ENCODE measurements around the gene NUBP2. TPM values are rescaled to one million over a fixed set of nuclear protein-coding genes. Genes with fewer than 3 reads are reported as not detected.
A peak's percentile ranks its signal among the peaks of the same experiment; 100 is the strongest.

The NUBP2 gene
- total and polyA plus RNA-seq, 10 of the 15 experiments (the other 5 are each of a cell fraction or from before 2014, with no cell fraction given), result 1.9 to 129 (median 51.7) TPM

GRCh38 chr16:1771864-1772361, 10.8 kb upstream of the NUBP2 start:
- intact Hi-C loops (cut with micrococcal nuclease; ENCODE audit: unreplicated experiment) (loop anchor here (5.0 kb wide), 1 partner anchor 65 kb away; the partner anchor contains the start of gene MAPK8IP3), in situ Hi-C loops (cut with MboI) (loop anchor here (5.0 kb wide), 1 partner anchor 60 kb away; no protein-coding TSS in a partner anchor)
- peak overlapping the region; percentile 89 for H3K27ac ChIP-seq (ENCODE audit: control insufficient read depth, insufficient read depth)
- peak overlapping the region; percentile 48 for H3K4me2 ChIP-seq (ENCODE audit: control insufficient read depth, insufficient read depth)
- H3K79me2 ChIP-seq (ENCODE audit: control insufficient read depth, insufficient read depth, low read length), result peaks cover 43% of the 10 kb centered on the region
- ATAC-seq (no peak), FAIRE-seq (no peak), DNase-seq (ENCODE audit: low read depth, low spot score) (no peak)
- ChIA-PET RAD21 (ENCODE audit: unreplicated experiment) (interaction anchor here (1.2 to 3.1 kb wide), 2 partner anchors 11 to 94 kb away, joined by 3 to 22 read pairs; partner anchors contain the start of genes JPT2, NUBP2 and SPSB3), CTCF (interaction anchor here (0.8 to 1.9 kb wide), 3 partner anchors 9 to 66 kb away, joined by 3 to 12 read pairs (median 4); partner anchors contain the start of genes MAPK8IP3, NUBP2 and SPSB3), SMC1A (ENCODE audit: uncharacterized antibody, unreplicated experiment) (interaction anchor here (1.2 kb wide), 1 partner anchor 10 kb away, joined by 4 read pairs; the partner anchor contains the start of genes NUBP2 and SPSB3), POLR2A (interaction anchor here (0.6 to 5.8 kb wide), 3 partner anchors 10 to 1136 kb away, joined by 3 to 39 read pairs (median 4); partner anchors contain the start of genes METTL26, NUBP2 and SPSB3)
- H4K20me1 ChIP-seq (ENCODE audit: control insufficient read depth, insufficient read depth), result no peaks in the 10 kb centered on the region
- TSS peak; percentile 89 for BruUV-seq (replicated peaks)
- WGBS (ENCODE audit: insufficient coverage, insufficient replicate concordance, low lambda C conversion rate, missing lambda C conversion rate), result under 1% methylated on average over 22 of the region's 22 CpGs
- peaks cover 0 to 20% of the 10 kb centered on the region in 2 experiments; a peak in 3 of 4 replicates for H3K36me3 ChIP-seq (ENCODE audit: control insufficient read depth in 2 of 2, insufficient read depth in 2 of 2, low read length in 1 of 2)
- no peaks in the 10 kb centered on the region for H3K9me3 ChIP-seq (replicated peaks; ENCODE audit: control insufficient read depth, insufficient read depth, low read length)
- H2AFZ ChIP-seq (ENCODE audit: control insufficient read depth, low read depth, low read length), result no peak overlapping the region
- H3K27me3 ChIP-seq (replicated peaks in 1 of 2; ENCODE audit: control insufficient read depth in 2 of 2, insufficient read depth in 2 of 2, low read length in 1 of 2), result no peaks in the 10 kb centered on the region
- 0 out of 2 replicates have a peak, but pooled peaks have one; percentile 6 for TF ChIP-seq NKRF (conservative IDR thresholded peaks at IDR 0.05)
- no peak for TF ChIP-seq CBX3 (IDR thresholded peaks at IDR 0.05; ENCODE audit: borderline replicate concordance, low read depth)
- TF ChIP-seq SIN3A (IDR thresholded peaks at IDR 0.05; ENCODE audit: low read depth, low read length), result 0 out of 2 replicates have a peak, but pooled peaks have one; percentile 46
- no peak for TF ChIP-seq ZNF384 (IDR thresholded peaks at IDR 0.05; ENCODE audit: borderline replicate concordance, low read depth, low read length)
- TF ChIP-seq RELB (IDR thresholded peaks at IDR 0.05; ENCODE audit: low read depth), result peak; percentile 28; the same call in 1 of the 2 replicates
- peak overlapping the region; percentile 78 for H3K9ac ChIP-seq (ENCODE audit: control insufficient read depth, insufficient read depth, low read length)
- H3K4me3 ChIP-seq, result peak overlapping the region; percentile 100
- peaks cover 15% of the 10 kb centered on the region for H3K4me1 ChIP-seq (ENCODE audit: control insufficient read depth, insufficient read depth, low read length)
